ENCODE data around the gene CARD10.

GRCh38 chr22:37469416-37470086 is 49.7 kb downstream of the CARD10 start:
- no peak for TF ChIP-seq CTCF (conservative IDR thresholded peaks at IDR 0.05; ENCODE audit: low read depth, low read length)
- no peak for TF ChIP-seq EZH2 (IDR thresholded peaks at IDR 0.05; ENCODE audit: borderline replicate concordance, low read depth, low read length, poor library complexity, severe bottlenecking)

Measured in A673 (cell line).